HCEC 1CT (cell line): ENCODE measurements around the gene NUDCD3.

Source experiments
- DNase-seq: peaks from one replicate; pipeline ENCODE4 v3.0.0-alpha.2; 2017

Gene NUDCD3

DNA sequence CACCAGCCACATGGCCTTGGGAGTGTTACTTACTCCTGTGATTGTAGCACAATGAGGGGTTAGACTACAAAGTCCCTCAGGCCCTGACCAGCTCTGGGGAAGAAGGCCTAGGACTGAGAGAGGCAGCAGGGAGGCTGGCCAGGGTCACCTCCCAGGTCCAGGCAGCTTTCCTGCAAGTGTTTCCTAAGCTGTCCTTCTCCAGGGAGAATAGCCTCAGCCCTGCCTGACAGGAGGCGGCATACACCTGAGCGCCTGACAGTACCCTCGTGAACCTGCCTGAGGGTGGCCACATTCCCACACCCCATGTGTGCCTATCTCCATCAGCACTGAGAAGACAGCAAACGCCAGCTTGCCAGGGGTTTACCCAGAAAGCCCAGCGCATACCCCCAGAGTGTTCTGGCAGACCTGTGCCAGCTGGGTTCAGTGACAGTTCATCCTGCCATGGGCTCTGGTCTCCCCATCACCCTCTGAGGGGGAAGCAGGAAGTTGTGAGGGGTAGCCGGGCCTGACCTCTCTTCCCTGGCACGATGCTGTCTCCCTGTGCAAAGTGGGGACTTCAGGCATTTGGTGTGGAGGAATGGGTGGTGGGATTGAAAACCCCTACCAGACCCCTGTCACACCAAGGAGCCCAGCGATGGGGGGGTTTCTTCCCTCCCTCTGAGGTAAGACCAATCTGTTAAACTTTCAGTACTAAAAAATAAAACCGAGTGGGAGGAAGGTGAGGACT lies 108.8 kb downstream of the NUDCD3 start:
- no peak for DNase-seq

GRCh38 chr7:44380831-44381493 lies 109.5 kb downstream of the NUDCD3 start:
- DNase-seq, result peak; percentile 75

GRCh38 chr7:44380189-44380830 lies 110.1 kb downstream of the NUDCD3 start:
- no peak for DNase-seq

- peak; percentile 27 for DNase-seq
Observed at GRCh38 chr7:44379366-44380188, 110.9 kb downstream of the NUDCD3 start.

GRCh38 chr7:44378744-44379143 lies 111.7 kb downstream of the NUDCD3 start:
- DNase-seq, result peak; percentile 97

- DNase-seq, result no peak
Observed at GRCh38 chr7:44377681-44378421, 112.6 kb downstream of the NUDCD3 start.

DNA sequence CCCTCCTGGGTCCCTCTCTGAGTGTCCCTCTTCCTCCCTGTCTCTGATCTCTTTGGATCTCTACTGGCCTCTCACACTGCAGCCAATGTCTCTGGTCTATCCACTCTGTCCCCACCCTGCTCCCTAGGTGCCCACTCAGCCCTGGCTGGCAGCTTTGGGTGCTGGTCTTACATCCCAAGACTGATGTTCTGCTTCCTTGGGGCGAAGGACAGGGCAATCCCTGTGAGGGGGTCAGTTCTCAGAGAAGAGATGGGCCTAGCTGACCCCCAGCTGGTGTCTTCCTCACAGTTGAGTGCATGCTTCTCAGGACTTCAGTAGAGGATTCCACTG lies 113.4 kb downstream of the NUDCD3 start:
- no peak for DNase-seq

GRCh38 chr7:44376429-44377133 lies 113.9 kb downstream of the NUDCD3 start:
- DNase-seq, result no peak

- DNase-seq, result no peak
Observed at GRCh38 chr7:44375926-44376342, 114.5 kb downstream of the NUDCD3 start.

- no peak for DNase-seq
Observed at GRCh38 chr7:44375236-44375699, 115.2 kb downstream of the NUDCD3 start.

DNA sequence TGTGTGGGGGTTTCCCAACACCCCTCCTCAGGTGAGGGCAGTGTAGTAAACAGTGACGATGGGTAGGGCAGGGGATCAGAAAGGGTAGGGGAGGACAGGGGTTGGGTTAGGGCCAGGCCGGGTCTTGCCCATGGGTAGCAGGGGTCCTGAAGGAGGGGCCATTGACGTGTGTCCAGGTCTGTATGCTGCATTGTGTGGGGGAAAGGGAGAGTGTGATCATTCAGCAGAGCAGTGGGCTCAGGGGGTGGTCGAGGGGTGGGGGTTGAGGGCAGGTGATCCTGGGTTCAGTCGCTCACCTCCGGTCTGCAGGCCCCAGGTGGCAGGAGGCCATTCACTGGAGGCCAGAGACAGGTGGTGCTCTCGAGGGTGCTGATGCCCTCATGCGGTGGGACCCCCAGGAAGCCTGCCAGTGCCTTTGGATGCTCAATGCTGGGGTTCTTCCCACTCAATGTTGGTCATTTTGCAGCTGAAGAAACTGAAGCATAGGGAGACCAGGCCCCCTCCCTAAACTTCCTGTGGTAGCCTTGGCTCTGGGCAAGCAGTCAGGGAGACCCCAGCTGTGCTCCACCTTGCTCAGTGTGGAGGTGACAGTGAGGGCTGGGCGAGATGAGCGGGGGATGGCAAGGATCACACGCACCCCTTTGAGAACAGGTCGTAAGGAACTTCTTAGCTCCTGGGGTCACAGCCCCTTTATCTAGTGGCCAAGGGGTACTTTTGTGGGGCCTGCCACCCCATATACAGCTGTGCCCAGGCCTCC lies 116.3 kb downstream of the NUDCD3 start:
- no peak for DNase-seq

DNA sequence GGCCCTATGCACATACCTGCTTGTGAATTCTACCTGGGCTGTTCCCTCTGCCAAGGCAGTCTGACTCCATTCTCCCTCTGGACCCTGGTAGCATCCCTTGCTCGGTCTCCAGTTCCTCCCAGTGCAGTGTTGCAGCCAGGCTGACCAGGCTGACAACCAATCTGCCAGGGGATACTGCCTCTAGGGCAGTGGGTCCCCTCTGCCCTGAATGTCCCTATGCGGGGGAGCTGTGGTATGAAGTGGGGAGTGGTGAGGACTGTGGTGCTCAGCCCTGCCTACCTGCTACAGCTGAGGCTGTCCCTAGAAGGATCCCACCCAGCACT lies 117.1 kb downstream of the NUDCD3 start:
- no peak for DNase-seq

DNA sequence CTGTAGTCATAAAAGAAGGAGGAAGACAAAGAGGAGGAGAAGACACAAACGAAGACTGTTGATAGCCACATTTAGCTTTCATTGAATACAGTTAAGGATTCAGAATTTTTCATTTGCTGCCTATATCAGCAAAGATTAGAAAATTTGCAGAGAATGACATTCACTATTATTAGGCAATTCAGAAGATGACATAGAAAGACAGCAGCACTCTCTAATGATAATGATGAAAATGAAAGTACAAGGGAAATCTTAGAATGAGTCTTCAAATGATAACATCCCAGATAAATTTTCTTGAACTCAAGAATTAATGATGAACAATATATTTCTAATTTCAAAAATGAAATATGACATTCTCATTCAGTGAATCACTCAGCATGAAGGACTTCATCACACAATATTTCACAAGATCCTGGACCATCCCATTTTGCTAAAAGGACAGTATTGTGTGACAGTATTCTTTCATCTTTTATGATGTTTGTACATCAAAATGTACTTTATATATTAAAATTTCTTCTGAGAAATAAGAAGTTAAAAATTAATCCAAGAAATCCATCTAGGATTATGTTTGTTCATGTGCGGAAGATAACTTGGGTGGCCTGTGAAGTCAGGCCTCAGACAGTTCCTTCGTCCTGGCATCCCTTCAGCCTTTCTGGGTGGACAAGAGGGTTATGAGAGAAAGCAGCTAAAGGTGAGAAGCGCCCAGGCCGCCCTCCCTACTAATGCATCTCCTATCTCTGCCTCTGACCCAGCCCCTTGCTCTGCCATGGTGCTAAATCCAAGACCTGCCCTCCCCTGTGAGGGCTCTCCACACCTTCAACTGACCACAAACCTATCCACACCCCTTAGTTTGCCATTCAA lies 117.7 kb downstream of the NUDCD3 start:
- DNase-seq, result peak; percentile 66

DNA sequence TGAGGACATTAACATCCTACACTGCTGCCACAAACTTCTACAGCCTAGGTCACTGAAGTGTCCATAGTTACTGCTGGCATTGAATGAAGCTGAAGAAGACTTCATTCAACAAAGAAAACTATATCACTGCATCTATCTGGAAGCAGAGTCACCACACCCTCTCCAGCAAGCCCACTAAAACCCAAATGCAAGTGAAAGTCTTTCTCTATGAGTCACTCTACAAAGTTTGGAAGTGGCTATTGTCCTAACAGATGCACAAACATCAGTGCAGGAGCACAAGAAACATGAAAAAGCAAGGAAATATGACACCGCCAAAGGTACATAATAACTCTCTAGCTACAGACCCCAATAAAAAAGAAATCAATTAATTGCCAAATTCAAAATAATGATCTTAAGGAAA lies 121.6 kb downstream of the NUDCD3 start:
- peak; percentile 33 for DNase-seq

DNA sequence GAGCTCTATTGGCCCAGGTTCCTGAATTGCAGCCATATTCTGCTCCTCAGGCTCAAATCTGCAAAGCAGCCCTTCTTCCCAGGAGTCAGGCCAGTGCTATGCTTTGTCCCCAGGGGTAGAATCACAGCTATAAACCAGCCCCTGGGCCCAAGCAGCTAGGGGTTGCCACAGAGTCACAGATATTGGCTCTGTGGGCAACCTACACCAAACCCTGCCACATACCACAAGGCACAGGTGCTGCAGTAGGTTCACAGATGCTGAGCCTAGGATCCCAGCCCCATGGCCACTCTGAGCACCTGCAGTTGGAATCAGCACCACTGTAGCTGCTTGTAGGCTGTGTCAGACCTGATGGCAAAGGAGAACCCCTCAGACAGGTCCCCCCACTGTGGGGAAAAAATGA lies 122.0 kb downstream of the NUDCD3 start:
- DNase-seq, result no peak

DNA sequence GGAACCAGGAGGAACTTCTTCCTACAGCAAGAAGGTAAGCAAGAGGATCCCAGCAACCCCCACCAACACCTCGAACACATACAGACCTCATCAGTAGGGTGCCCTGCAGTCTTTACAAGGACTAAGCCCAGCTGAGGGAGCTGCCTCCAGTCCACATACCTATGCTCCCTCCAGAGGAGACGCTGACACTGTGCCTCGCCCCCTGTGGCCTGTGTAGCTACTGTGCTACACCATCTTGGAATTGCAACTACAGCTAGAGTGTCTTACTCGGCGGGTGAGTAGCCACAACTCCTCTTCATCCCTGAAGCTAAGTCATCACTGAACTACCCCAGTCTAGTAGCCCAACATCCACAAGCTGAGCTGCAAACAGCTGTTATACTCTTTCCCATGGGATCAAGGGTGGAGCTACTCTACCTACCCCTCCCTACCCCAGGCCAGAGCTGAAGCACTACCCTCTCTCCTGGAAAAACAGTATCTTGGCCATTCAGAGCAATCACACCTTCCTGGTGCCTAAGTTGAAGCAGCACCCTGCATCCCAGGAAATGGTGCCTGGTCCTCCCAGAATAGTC lies 122.9 kb downstream of the NUDCD3 start:
- no peak for DNase-seq

- DNase-seq, result no peak
Observed at GRCh38 chr7:44366986-44367385, 123.5 kb downstream of the NUDCD3 start.

DNA sequence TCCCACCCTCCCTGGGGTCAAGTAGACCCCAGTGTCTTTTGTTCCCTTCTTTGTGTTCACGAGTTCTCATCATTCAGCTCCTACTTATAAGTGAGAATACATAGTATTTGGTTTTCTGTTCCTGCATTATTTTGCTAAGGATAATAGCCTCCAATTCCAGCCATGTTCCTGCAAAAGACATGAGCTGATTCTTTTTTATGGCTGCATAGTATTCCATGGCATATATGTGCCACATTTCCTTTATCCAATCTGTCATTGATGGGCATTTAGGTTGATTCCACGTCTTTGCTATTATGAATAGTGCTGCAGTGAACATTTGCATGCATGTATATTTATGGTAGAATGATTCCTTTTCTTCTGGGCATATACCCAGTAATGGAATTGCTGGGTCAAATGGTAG lies 136.8 kb downstream of the NUDCD3 start:
- no peak for DNase-seq

- no peak for DNase-seq
Observed at GRCh38 chr7:44348851-44349781, 141.3 kb downstream of the NUDCD3 start.
